ENCODE results near the gene PAPPA2.

DNA sequence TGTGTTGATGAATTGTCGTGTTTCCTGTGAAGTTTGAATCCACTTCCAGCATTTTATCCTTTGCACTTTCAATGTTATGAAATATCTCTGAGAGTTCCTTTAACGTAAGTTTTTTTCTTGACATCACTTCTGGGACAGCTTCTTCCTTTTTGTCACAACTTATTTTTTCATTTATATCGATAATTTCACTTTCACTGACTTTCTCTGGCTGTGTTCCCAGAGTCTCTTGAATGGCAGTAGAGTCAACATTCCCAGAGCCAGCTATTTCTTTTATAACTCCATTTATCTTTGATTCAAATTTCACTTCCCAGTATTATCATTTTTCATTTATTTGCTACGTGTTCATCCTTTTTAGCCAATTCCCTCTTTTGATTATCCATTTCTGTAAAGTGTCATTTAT lies 256.5 kb downstream of the PAPPA2 start:
- TF ChIP-seq, protein P1, sequence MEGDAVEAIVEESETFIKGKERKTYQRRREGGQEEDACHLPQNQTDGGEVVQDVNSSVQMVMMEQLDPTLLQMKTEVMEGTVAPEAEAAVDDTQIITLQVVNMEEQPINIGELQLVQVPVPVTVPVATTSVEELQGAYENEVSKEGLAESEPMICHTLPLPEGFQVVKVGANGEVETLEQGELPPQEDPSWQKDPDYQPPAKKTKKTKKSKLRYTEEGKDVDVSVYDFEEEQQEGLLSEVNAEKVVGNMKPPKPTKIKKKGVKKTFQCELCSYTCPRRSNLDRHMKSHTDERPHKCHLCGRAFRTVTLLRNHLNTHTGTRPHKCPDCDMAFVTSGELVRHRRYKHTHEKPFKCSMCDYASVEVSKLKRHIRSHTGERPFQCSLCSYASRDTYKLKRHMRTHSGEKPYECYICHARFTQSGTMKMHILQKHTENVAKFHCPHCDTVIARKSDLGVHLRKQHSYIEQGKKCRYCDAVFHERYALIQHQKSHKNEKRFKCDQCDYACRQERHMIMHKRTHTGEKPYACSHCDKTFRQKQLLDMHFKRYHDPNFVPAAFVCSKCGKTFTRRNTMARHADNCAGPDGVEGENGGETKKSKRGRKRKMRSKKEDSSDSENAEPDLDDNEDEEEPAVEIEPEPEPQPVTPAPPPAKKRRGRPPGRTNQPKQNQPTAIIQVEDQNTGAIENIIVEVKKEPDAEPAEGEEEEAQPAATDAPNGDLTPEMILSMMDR (IDR thresholded peaks at IDR 0.05) = no peak
- TF ChIP-seq POLR2A (IDR thresholded peaks at IDR 0.05) (no peak), EP300 (IDR thresholded peaks at IDR 0.05; ENCODE audit: low read depth) (no peak)

All from transverse colon (tissue), 3 donors.